Stimulated activated CD4-positive, alpha-beta T cell treated with anti-CD3 and anti-CD28 coated beads, Interleukin-1b, Interleukin-23, amount 100 ng/mL, for 4 hours (primary cell): ENCODE measurements around the gene NAALADL2.

Source experiments
- DNase-seq, 2 donors: peaks; one replicate each; pipeline ENCODE4 v3.0.0-alpha.2; 2020; ENCODE audit warnings: low read depth in 2 of 2

The NAALADL2 gene

DNA sequence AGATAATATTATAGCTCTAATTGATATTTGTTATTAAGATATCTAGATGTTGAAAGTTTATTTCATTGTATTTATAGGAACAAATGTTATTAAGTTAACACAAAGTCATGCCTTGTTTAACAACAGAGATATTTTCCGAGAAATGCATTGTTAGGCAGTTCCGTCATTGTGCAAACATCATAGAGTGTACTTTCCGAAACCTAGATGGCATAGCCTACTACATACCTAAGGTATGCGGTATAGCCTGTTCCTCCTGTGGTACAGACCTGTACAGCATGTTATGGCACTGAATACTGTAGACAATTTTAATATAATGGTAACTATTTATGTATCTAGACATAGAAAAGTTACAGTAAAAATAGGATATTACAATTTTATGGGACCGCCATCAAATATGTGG lies 114.3 kb downstream of the NAALADL2 start:
- no peak for DNase-seq

DNA sequence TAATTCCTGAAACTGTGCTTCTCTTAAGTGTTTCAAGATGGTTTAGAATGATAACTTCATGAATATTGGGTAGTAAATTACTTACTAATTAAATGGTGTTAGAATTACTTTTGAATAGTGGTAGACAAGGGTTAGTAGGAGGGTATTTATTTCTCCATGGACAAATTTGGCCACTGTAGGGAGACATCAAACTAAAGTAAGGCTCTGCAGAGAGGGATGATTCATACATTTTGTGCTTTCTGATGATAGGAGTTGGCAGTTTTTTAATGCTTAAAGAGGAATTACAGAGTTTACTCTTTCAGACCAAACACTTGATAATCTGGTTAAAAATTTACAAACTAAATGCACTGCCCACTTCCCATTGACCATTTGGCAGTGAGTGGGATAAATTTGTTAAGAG lies 127.6 kb downstream of the NAALADL2 start:
- DNase-seq = no peak

DNA sequence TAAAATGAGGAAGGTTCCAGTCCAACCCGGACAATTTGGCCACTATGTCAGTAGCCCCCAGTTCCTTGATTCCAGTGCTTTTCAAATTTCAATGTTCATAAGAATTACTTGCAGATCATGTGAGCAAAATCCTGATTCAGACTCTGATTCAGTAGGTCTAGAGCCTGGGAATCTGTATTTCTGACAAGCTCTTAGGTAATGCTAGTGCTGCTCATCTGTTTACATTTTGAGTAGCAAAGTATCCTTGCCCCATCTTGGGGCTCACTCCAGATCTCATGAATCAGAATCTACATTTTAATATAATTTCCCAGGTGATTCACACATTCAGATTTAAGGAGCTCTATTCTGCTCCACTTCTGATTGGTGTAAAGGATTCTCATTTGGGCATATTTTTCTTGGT lies 142.0 kb downstream of the NAALADL2 start:
- no peak for DNase-seq

DNA sequence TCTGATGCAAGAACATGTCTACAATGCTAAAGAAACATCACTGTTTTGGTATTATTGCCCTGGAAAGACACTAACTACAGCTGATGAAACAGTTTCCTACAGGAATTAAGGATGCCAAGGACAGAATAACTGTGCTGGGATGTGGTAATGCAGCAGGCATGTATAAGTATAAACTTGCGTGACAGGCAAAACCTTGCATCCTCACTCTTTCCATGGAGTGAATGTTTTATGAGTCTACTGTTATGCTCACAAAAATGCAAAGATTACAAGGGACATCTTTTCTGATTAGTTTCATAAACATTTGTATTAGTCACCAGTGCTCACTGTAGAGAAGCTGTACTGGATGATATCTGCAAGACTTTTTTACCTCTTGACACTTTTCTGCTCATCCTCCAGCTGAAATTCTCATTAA lies 143.6 kb downstream of the NAALADL2 start:
- DNase-seq = no peak

DNA sequence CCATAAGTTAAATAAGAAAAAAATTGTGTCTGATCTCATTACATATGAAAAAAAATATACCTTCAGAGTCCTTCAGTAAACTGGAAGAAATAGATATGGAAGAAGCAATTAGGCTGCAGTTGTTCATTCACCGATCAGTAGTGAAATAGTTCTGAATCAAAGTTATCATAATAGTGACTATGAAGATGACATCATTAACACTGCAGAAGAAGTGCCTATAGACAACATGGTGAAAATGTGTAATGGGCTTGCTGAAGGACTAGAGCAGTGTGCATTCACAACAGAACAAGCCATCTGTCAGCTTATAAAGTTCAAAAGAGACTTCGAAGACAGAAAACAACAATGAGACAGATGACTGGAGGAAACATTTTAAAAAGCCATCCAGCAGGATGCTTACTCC lies 144.5 kb downstream of the NAALADL2 start:
- no peak for DNase-seq

DNA sequence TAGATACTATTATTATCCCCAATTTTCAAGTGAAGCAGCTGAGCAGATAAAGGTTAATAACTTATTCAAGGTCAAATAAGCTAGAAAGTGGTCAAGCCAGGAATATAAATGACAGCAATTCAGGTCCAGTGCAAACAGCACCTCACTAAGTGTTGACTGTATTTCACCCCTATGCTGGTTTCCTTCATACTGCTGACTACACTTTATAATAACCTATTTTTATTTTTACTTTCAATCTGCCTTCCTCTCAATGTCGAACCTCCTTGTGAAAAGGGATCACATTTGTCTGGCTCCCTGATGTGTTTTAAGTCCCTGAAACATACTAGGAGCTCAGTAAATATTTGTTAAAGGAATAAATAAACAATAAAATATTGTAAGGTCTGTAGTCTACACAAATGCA lies 146.1 kb downstream of the NAALADL2 start:
- no peak for DNase-seq

DNA sequence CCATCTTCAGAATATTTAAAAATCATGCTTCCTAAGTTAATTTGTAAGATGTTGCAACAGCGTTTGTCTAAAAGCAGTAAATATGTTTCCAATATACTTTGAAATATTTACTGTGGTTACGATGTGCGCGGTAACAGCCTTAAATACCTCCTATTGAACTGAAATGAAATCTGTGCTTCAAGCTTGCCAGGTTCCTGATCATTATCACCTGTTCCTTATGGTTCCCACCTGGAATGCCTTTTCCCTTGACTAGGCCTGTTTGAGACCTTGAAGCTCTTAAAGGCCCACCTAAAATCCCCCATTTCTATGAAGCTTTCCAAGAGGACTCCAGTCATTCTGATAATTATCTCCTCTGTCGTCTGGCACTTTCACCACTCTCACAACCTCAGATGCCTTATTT lies 146.7 kb downstream of the NAALADL2 start:
- no peak for DNase-seq

DNA sequence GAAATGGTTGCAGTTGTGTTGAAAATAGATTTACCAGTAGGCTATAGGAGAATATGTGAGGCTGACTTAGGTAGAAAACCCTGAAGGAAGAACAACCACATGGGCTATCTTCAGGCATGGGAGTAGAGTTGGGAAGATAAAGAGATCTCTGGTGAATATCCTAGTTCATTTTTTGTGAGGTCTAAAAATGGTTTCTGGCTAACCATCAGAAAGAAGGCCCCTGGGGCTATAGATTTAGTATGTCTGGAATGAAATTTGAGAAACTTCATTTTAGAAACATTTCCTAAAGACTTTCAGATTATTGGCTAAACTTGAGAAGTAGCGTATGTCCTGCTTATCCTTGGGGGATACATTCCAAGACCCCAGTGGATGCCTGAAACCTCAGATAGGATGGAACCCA lies 148.2 kb downstream of the NAALADL2 start:
- no peak for DNase-seq

DNA sequence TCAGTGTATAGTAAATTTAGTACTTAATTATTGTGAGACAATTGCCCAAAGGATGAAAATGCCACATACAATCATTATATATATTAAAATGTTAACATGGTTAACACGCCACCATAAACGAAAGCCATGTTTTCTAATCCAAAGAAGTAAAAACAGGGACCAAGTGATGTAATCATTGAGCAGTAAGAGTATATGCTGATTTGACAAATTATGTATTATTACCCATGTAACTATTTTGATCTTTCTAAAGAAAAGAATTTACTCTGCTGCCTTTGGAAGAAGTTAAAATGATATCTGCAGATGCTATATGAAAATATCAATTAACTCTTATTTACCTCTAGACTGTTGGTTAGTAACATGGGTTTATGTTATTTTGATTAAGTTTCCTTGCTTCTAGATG lies 150.2 kb downstream of the NAALADL2 start:
- no peak for DNase-seq

DNA sequence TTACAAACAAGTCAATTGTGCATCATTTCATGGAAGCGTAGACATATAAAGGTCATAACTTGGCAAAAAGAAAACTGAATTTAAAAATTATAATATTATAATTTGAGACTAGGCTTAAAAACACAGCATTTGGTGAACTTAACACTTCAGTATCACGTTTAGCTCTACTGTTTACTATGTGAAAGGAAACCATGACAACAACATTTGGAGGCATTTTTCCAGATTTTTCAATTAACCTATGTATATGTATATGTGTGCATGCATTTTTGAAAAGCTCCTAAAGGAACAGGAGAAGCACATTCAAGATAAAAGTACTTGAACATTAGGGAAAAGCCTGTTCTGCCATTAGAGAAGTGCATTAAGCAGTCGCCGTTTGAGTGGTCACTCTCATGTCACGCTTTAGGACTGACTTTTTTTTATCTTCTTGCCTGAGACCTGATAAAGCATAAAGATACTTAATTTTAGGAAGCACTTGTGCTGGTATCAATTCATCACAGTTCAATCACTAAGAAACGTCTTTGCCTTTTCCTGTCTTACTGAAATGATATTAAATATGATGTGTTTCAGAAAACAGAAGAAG lies 156.0 kb downstream of the NAALADL2 start:
- no peak for DNase-seq

DNA sequence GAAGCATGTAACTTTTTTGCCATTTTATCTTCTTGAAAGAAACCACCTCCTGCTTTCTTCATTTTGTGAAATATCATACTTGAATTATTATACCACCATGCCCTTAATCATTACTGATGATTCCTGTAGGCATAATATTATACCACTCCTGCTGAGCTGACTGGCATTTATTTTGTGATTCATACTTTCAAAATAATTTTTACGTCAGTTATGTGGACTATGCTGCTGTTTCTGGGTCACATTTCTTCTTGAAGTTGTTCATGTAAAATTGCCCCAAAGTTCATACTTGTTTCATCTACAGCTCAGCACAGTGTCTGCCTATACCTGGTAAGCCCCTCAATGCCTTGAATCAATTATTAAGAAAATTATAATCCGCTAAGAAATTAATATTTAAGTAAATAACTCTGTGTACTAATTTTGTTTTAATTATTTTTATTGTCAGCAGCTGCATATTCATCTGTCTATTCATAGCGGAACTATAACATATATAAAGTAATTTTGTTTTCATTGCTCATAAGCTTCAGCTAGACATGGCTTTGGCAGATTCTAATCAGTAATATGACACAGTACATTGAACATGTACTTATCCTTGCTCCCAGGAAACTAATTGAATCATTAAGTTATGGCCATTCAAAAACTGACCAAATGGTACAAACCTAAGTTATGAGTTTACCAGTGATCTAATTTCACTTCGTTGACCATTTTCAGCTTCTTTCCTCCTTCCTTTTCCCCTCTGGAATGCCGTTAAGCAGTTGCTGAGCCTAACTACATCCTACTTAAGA lies 160.0 kb downstream of the NAALADL2 start:
- DNase-seq = no peak

DNA sequence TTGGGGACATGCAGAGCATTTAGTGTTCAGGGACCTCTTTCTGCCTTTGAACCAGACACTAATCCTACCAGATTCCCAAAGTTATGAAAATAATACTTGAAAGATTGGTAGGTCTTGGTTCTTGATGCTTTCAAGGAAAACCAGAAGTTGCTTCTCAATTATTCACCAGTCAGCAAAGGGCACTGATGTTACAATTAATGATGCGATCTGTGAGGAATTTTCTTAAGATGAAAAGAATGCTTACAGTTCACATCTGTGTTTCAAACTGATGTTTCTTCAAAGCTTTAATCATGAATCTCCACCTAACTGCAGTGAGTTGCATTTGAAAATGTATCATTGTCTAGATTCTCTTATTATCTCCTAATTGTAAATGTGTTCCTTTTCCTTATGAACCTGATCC lies 161.0 kb downstream of the NAALADL2 start:
- no peak for DNase-seq

DNA sequence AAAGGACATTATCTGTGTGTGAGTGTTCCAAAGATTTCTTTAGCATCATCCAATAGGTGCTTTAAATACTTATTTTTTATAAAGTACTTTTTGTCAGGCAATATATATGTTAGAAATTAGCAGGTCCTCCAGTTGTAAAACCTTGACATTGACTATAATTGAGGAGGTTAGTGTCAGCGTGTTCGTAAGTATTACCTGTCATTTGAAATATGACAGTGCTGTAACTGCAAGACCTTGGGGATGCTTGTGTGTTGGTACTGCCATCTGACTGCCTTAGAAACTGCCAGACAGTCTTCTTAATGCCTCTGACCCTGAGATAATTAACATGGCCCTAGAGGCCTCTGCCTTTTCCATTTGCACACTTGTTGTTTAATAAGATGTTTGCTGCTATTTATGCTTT lies 170.7 kb downstream of the NAALADL2 start:
- no peak for DNase-seq

DNA sequence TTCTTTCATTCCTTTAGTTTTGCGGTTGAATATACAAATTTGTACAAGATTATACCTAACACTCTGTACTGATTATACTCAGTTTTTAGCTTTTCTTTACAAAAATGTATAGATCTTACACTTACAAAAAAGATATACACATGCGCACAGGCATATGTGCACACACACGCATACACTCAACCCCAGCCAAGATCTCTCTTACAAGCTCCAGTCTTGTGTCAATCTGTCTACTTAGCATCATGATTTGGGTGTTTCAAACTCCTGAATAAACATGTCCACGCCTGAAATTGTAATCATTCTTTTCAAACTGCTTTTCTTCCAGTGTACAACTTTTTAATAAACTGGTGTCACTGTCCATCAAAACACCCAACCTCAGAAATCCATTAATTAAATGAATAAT lies 180.7 kb downstream of the NAALADL2 start:
- no peak for DNase-seq

DNA sequence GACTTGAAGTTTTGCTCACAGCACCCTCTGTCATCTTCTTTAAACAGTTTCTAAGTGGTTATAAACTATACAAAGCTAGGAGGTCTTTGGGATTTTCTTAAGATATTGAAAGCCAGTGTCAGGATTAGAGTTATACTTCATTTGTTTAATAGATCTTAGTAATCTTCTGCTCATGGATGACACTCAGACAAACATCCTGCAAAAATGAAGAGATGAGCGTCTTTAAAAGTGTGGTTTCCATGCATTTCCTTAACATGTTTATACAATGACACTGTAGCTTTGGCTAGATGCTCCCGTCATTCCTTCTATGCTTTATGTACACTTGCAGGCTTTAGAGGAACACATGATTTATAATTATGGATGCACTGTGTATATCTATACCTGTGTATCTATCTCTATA lies 182.2 kb downstream of the NAALADL2 start:
- no peak for DNase-seq

DNA sequence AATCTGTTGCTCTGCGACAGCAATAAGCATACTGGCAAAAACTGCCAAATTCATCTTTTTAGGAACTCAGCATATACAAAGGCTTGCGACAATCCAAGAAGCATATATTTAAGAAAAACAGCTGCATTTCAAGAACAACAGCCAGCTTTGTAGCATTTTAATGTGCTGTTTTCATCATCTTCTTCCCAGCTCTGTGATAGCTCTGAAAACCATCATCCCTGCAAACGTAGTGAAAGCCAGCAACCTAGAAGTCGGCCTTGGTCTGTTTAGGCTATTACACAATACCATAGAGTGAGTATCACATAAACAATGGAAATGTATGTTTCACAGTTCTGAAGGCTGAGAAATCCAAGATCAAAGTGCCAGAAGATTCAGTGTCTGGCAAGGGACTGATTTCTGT lies 187.5 kb downstream of the NAALADL2 start:
- no peak for DNase-seq

DNA sequence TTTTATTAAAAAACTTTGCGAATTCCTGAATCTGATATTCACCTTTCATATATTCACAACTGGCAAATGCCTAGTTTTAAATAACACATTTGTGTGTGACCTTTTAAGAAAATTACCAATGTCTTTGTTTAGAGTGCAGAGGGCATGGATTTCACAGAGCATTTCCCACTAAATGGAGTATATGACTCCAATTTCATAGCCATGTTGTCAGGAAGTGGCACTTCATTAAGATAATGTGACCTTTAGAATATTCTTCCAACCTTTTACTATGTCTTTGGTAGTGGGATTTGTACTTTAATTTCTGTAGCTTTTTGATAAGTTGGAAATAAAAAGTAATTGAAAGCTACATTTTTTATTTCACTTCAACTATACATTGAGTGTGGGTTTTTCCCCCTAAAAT lies 188.7 kb downstream of the NAALADL2 start:
- DNase-seq = no peak

DNA sequence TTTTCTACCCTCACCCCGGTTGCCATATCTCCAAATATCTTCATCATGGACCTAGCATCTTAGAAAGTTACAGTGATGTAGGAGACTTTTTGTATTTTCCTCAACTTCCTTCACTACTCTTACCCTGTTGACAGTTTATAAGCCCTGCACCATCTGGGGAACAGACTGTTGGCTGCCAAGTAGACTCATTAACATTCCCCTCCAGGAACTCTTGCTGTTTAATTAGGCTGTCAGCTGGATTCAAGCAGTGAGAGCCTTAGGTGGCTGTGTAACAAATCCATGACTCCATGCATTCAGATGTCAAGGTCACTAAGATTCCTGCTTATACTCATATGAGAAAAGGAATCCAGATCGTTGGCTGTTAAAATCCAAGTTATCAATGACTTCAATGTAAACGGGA lies 198.3 kb downstream of the NAALADL2 start:
- DNase-seq = no peak

DNA sequence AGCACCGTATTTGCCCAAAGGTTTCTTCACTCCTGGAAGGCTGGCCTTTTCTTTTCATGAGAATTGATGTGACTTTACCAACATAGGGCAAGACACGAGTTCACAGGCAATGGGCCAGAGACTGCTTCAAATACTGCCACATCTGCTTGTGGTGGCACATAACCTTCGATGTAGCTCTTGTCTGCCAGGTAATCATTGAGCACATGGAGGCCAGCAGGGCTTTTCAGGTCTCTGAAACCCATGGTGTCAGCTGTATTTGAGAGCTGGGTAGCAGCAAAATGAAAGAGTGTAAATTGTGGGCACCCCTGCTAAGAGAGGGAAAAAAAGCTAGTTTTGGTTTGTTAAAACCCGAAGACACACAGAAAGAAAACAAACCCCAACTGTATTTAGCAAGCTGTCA lies 200.7 kb downstream of the NAALADL2 start:
- no peak for DNase-seq

DNA sequence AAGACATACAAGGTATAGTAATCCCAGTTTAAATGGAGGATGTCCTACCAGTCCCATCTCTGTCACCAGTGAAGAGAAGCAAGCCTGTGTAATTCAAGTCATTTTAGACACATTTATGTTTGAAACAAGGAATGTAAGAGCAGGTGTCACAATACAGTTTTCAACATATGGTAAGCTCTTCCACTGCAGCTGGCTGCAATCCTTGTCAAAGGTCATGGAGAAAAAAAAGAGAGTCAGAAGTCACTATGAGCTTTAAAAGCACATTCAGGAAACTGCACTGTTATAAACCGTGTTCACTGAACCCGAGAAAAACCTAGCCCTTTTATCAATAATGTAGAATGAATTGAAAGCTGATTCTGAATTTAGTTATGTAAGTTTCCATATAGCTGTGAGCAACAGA lies 206.4 kb downstream of the NAALADL2 start:
- DNase-seq = no peak

DNA sequence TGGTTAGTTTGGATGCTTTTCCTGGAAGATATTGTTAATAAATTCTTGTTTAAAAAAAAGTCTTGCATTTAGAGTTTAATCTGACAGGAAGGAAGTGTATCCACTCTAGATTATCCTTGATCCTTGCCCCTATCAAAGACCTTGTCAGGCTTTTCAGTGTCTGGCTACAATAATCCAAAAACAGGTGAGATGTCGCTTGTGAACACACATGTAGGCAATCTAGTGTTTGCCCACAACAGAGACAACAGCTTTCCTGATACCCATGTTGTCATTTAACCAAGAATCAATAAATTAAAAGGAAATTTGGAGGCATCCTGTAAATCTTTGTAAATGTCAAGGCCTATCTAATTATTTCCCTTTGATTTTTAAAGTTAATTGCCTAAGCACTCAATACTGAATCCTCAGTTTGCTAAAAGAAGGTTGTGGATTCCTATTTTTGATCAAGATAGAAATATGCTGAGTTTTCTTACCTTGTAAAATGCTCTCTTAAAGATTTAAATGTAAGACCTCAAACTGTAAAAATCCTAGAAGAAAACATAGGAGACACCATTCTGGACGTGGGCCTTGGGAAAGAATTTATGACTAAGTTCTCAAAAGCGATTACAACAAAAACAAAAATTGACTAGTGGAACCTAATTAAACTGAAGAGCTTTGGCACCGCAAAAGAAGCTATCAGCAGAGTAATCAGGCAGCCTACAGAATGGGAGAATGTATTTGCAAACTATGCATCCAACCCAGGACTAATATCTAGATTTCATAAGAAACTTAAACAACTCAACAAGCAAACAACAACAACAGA lies 207.7 kb downstream of the NAALADL2 start:
- no peak for DNase-seq

DNA sequence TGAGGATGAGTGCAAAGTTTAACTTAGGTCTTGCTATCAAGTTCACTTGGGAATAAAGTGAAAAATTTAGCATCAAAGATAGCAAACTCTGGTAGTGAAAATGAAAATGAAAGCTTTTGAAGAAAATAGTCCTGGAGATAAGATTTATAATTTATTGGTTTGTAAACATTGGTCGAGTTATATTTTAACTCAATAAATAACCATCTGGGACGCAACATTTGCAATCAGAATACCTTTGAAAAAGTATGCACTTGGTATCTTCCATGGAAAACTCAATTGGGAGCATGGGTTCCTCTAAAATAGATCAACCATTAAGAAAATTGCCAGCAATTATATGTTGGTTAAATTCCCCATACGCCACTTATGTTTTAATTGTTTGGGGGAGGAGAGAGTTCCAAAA lies 209.5 kb downstream of the NAALADL2 start:
- no peak for DNase-seq

DNA sequence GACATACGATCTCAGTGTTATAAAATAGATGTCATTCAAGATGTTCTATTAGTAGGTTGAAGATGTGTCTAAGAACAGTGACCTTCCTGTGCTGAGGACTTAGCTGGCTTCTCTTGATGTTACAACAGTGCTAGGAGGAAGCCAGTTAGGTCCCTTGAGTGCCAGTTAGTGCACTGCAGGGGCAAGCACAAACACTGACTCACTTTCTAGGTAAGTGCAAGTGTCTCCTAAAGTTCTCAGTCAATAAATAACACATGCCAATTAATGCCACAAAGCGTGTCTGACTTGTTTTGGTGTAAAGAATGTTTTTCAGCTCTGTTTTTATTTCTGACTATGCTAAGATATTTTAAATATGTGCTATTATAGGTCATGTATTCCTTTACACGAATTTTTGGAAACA lies 211.8 kb downstream of the NAALADL2 start:
- DNase-seq = no peak
